K562 (cell line): ENCODE results near the gene HRAS.

Experiments
- CTCF ChIP-seq, 3 experiments: IDR thresholded peaks in 2 of 3; conservative IDR thresholded peaks in 1 of 3; 2 replicates each; pipeline ENCODE4 v1.5.1; 2011 to 2012; ENCODE audit warnings: low read length in 3 of 3, mild to moderate bottlenecking in 3 of 3, control low read depth in 2 of 3, improper control_type of control experiment in 1 of 3, inconsistent platforms in 1 of 3, low read depth in 1 of 3, mixed read lengths in 1 of 3, moderate library complexity in 1 of 3; ENCODE audit not compliant: insufficient read depth in 2 of 3
- EGR1 ChIP-seq: fragments of 450-650 bp; conservative IDR thresholded peaks from 2 replicates; pipeline ENCODE4 v1.6.1; 2017; ENCODE audit warnings: mild to moderate bottlenecking
- EP300 ChIP-seq: IDR thresholded peaks from 2 replicates; pipeline ENCODE4 v1.6.1; 2012; ENCODE audit warnings: low read length, improper control_type of control experiment
- ESRRA ChIP-seq: fragments of 450-650 bp; IDR thresholded peaks from 2 replicates; pipeline ENCODE4 v1.6.1; 2014; ENCODE audit warnings: low read depth, mild to moderate bottlenecking, moderate library complexity, borderline replicate concordance
- GABPA ChIP-seq: fragments of 200-800 bp; sonication (Bioruptor generic); conservative IDR thresholded peaks from 2 replicates; pipeline ENCODE4 v1.6.1; 2016; ENCODE audit warnings: low read depth, missing genetic modification characterization, missing compliant biosample characterization
- KLF13 ChIP-seq: fragments of 450-650 bp; IDR thresholded peaks from 2 replicates; pipeline ENCODE4 v1.6.1; 2016; ENCODE audit warnings: missing genetic modification characterization, low read depth, mild to moderate bottlenecking, missing compliant biosample characterization, moderate library complexity, borderline replicate concordance
- KLF6 ChIP-seq: fragments of 250-450 bp; sonication (Bioruptor Pico); IDR thresholded peaks from 2 replicates; pipeline ENCODE4 v1.4.0; 2020; ENCODE audit warnings: mild to moderate bottlenecking, moderate library complexity, borderline replicate concordance
- MXI1 ChIP-seq: IDR thresholded peaks from 2 replicates; pipeline ENCODE4 v1.6.1; 2011; ENCODE audit warnings: low read depth, mild to moderate bottlenecking, improper control_type of control experiment, low read length
- TRIM24 ChIP-seq, 2 experiments: fragments of 450-650 bp; IDR thresholded peaks; 2 replicates each; pipeline ENCODE4 v1.6.1; 2016
- ZNF174 ChIP-seq: fragments of 250-450 bp; sonication (Bioruptor Pico); IDR thresholded peaks from 2 replicates; pipeline ENCODE4 v1.4.0; 2020; ENCODE audit warnings: mild to moderate bottlenecking
- ZNF561 ChIP-seq: fragments of 450-650 bp; formaldehyde crosslinking; conservative IDR thresholded peaks from 2 replicates; pipeline ENCODE4 v1.4.0; 2020; ENCODE audit warnings: mild to moderate bottlenecking, moderate library complexity
- TF ChIP-seq, protein P1 (sequence below): sonication (generic); IDR thresholded peaks from 2 replicates; pipeline ENCODE4 v1.6.1; 2016

DNA sequence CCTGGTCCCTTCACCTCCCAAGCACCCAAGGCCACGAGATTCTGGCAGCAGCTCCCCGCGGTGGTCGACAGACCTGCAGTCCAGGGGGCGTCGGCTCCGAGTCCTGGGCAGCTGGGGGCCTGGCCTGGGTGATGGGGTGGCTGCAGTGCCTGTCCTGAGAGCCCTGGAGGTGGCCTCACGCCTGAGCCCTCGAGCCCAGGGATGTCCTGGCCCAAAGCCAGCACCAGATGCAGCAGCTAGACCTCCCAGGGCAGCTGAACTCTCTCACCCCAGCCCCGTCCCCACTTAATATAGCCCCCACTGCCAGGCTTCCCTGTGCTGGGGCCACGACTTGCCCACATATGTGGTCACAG, 18.6 kb upstream of the HRAS start:
- no peak for TF ChIP-seq KLF13 (tag)
- no peak for TF ChIP-seq CTCF (IDR thresholded peaks at IDR 0.05 in 2 of 3, conservative IDR thresholded peaks at IDR 0.05 in 1 of 3; ENCODE audit: insufficient read depth in 2 of 3, low read depth in 1 of 3, low read length in 3 of 3)
- no peak for TF ChIP-seq ESRRA
- TF ChIP-seq KLF6: no peak
- no peak for TF ChIP-seq MXI1
- TF ChIP-seq GABPA (tag): no peak
- no peak for TF ChIP-seq EGR1
- TF ChIP-seq EP300: no peak
- TF ChIP-seq ZNF561: no peak
- TF ChIP-seq, protein P1, sequence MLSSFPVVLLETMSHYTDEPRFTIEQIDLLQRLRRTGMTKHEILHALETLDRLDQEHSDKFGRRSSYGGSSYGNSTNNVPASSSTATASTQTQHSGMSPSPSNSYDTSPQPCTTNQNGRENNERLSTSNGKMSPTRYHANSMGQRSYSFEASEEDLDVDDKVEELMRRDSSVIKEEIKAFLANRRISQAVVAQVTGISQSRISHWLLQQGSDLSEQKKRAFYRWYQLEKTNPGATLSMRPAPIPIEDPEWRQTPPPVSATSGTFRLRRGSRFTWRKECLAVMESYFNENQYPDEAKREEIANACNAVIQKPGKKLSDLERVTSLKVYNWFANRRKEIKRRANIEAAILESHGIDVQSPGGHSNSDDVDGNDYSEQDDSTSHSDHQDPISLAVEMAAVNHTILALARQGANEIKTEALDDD: no peak
- TF ChIP-seq TRIM24 (IDR thresholded peaks at IDR 0.05): no peak
- no peak for TF ChIP-seq ZNF174
